ENCODE results near the gene CREB3.

The CREB3 gene

GRCh38 chr9:35710818-35711500 lies 21.5 kb upstream of the CREB3 start:
- Histone ChIP-seq H3K79me2 (ENCODE audit: control insufficient read depth, low read length) (no peaks in the 10 kb centered on the region), H4K20me1 (ENCODE audit: control insufficient read depth, insufficient read depth, low read depth, low read length) (no peaks in the 10 kb centered on the region), H3K27me3 (ENCODE audit: control insufficient read depth, low read length) (no peaks in the 10 kb centered on the region), H3K9me3 (ENCODE audit: control insufficient read depth, insufficient read depth, low read length) (no peaks in the 10 kb centered on the region), H3K4me3 (ENCODE audit: low read length) (no peak overlapping the region), H3F3A (ENCODE audit: control insufficient read depth, insufficient read depth) (no peaks in the 10 kb centered on the region), H3K27ac (ENCODE audit: low read depth, low read length) (no peak overlapping the region), H3K36me3 (ENCODE audit: control insufficient read depth, low read length) (peaks cover 89% of the 10 kb centered on the region), H3K4me1 (ENCODE audit: control insufficient read depth, low read length) (no peaks in the 10 kb centered on the region), H3K4me2 (ENCODE audit: low read length) (no peak overlapping the region), H3K9me2 (replicated peaks; ENCODE audit: control insufficient read depth, low read length) (no peaks in the 10 kb centered on the region)
- TF ChIP-seq CTCF (IDR thresholded peaks at IDR 0.05; ENCODE audit: low read depth, low read length, poor library complexity, severe bottlenecking) (no peak), EZH2phosphoT487 (IDR thresholded peaks at IDR 0.05; ENCODE audit: borderline replicate concordance, low read length) (no peak)

GRCh38 chr9:35711501-35712428 lies 20.7 kb upstream of the CREB3 start:
- Histone ChIP-seq H3F3A (ENCODE audit: control insufficient read depth, insufficient read depth) (no peaks in the 10 kb centered on the region), H3K27ac (ENCODE audit: low read depth, low read length) (no peak overlapping the region), H3K4me1 (ENCODE audit: control insufficient read depth, low read length) (no peaks in the 10 kb centered on the region), H3K4me2 (ENCODE audit: low read length) (no peak overlapping the region), H3K4me3 (ENCODE audit: low read length) (no peak overlapping the region), H3K27me3 (ENCODE audit: control insufficient read depth, low read length) (no peaks in the 10 kb centered on the region), H3K9me3 (ENCODE audit: control insufficient read depth, insufficient read depth, low read length) (no peaks in the 10 kb centered on the region), H4K20me1 (ENCODE audit: control insufficient read depth, insufficient read depth, low read depth, low read length) (no peaks in the 10 kb centered on the region), H3K79me2 (ENCODE audit: control insufficient read depth, low read length) (no peaks in the 10 kb centered on the region), H3K36me3 (ENCODE audit: control insufficient read depth, low read length) (peaks cover 89% of the 10 kb centered on the region), H3K9me2 (replicated peaks; ENCODE audit: control insufficient read depth, low read length) (no peaks in the 10 kb centered on the region)
- no peak for TF ChIP-seq CTCF (IDR thresholded peaks at IDR 0.05; ENCODE audit: low read depth, low read length, poor library complexity, severe bottlenecking)
- no peak for TF ChIP-seq EZH2phosphoT487 (IDR thresholded peaks at IDR 0.05; ENCODE audit: borderline replicate concordance, low read length)

GRCh38 chr9:35712762-35713400 lies 19.6 kb upstream of the CREB3 start:
- Histone ChIP-seq H3K4me3 (ENCODE audit: low read length) (no peak overlapping the region), H4K20me1 (ENCODE audit: control insufficient read depth, insufficient read depth, low read depth, low read length) (no peaks in the 10 kb centered on the region), H3K9me3 (ENCODE audit: control insufficient read depth, insufficient read depth, low read length) (no peaks in the 10 kb centered on the region), H3K4me2 (ENCODE audit: low read length) (no peak overlapping the region), H3F3A (ENCODE audit: control insufficient read depth, insufficient read depth) (no peaks in the 10 kb centered on the region), H3K9me2 (replicated peaks; ENCODE audit: control insufficient read depth, low read length) (no peaks in the 10 kb centered on the region), H3K79me2 (ENCODE audit: control insufficient read depth, low read length) (no peaks in the 10 kb centered on the region), H3K27ac (ENCODE audit: low read depth, low read length) (no peak overlapping the region), H3K4me1 (ENCODE audit: control insufficient read depth, low read length) (no peaks in the 10 kb centered on the region), H3K36me3 (ENCODE audit: control insufficient read depth, low read length) (peaks cover 89% of the 10 kb centered on the region), H3K27me3 (ENCODE audit: control insufficient read depth, low read length) (no peaks in the 10 kb centered on the region)
- TF ChIP-seq EZH2phosphoT487 (IDR thresholded peaks at IDR 0.05; ENCODE audit: borderline replicate concordance, low read length) (no peak), CTCF (IDR thresholded peaks at IDR 0.05; ENCODE audit: low read depth, low read length, poor library complexity, severe bottlenecking) (no peak)
